Neural cell (in vitro differentiated cells): ENCODE results near the gene OBSL1. TPM values are rescaled to one million over a fixed set of nuclear protein-coding genes. Genes with fewer than 3 reads are reported as not detected.

Source experiments
- H2AFZ ChIP-seq: fragments of 200-600, 300-800 bp; sonication (generic), shearing (Covaris generic); 2 replicates; pipeline ENCODE4 v1.6.0; 2014; ENCODE audit warnings: low read depth, mild to moderate bottlenecking, antibody characterized with exemption, low read length, moderate library complexity
- H3F3A ChIP-seq: fragments of 200-600 bp; shearing (Covaris generic); 2 replicates; pipeline ENCODE4 v1.6.1; 2016; ENCODE audit warnings: mild to moderate bottlenecking, moderate library complexity, mixed read lengths, antibody characterized with exemption, low read length; ENCODE audit not compliant: insufficient read depth, poor library complexity, severe bottlenecking
- H3K27ac ChIP-seq: fragments of 200-600, 300-800 bp; sonication (generic), shearing (Covaris generic); 2 replicates; pipeline ENCODE4 v1.5.1; 2014; ENCODE audit warnings: mild to moderate bottlenecking, low read length, moderate library complexity
- H3K27me3 ChIP-seq: fragments of 300-800, 200-600 bp; sonication (generic), shearing (Covaris generic); 2 replicates; pipeline ENCODE4 v1.6.0; 2014; ENCODE audit warnings: mild to moderate bottlenecking, low read depth, low read length, moderate library complexity; ENCODE audit not compliant: insufficient read depth
- H3K36me3 ChIP-seq: fragments of 300-800, 200-600 bp; sonication (generic), shearing (Covaris generic); 2 replicates; pipeline ENCODE4 v1.5.1; 2014; ENCODE audit warnings: mild to moderate bottlenecking, antibody characterized with exemption, low read length, moderate library complexity; ENCODE audit not compliant: insufficient read depth
- H3K4me2 ChIP-seq: fragments of 300-800, 200-600 bp; sonication (generic), shearing (Covaris generic); 2 replicates; pipeline ENCODE4 v1.6.0; 2014; ENCODE audit warnings: mild to moderate bottlenecking, low read length
- H3K4me3 ChIP-seq: fragments of 300-800, 200-600 bp; sonication (generic), shearing (Covaris generic); 2 replicates; pipeline ENCODE4 v1.5.1; 2014; ENCODE audit warnings: mild to moderate bottlenecking, low read length, moderate library complexity
- H3K79me2 ChIP-seq: fragments of 200-600 bp; shearing (Covaris generic); replicated peaks from 2 replicates; pipeline ENCODE4 v1.6.0; 2014; ENCODE audit warnings: mild to moderate bottlenecking, low read length, moderate library complexity; ENCODE audit not compliant: insufficient read depth
- H3K9ac ChIP-seq: fragments of 300-800, 200-600 bp; sonication (generic), shearing (Covaris generic); 2 replicates; pipeline ENCODE4 v1.6.1; 2016; ENCODE audit warnings: mild to moderate bottlenecking, low read length, mixed read lengths
- H3K9me2 ChIP-seq: fragments of 200-600 bp; shearing (Covaris generic); 2 replicates; pipeline ENCODE4 v1.6.1; 2016; ENCODE audit warnings: mild to moderate bottlenecking, low read length, mixed read lengths; ENCODE audit not compliant: insufficient read depth
- H3K9me3 ChIP-seq: fragments of 200-600, 300-800 bp; sonication (generic), shearing (Covaris generic); 2 replicates; pipeline ENCODE4 v1.6.1; 2016; ENCODE audit warnings: mild to moderate bottlenecking, mixed run types, low read length, moderate library complexity, mixed read lengths
- H4K20me1 ChIP-seq: fragments of 200-600 bp; shearing (Covaris generic); 2 replicates; pipeline ENCODE4 v1.6.1; 2016; ENCODE audit warnings: mild to moderate bottlenecking, mixed run types; ENCODE audit not compliant: insufficient read depth
- EP300 ChIP-seq: fragments of 450-650 bp; conservative IDR thresholded peaks from 2 replicates; pipeline ENCODE4 v1.6.1; 2014; ENCODE audit warnings: antibody characterized with exemption, mild to moderate bottlenecking, moderate library complexity; ENCODE audit not compliant: poor library complexity, severe bottlenecking
- EZH2 ChIP-seq: fragments of 200-600, 300-800 bp; shearing (Covaris generic), sonication (generic); IDR thresholded peaks from 2 replicates; pipeline ENCODE4 v1.6.1; 2014; ENCODE audit warnings: antibody characterized with exemption, low read length, borderline replicate concordance, mild to moderate bottlenecking; ENCODE audit not compliant: insufficient read depth, poor library complexity, severe bottlenecking
- MXI1 ChIP-seq: fragments of 450-650 bp; conservative IDR thresholded peaks from 2 replicates; pipeline ENCODE4 v1.6.1; 2014; ENCODE audit warnings: antibody characterized with exemption, mild to moderate bottlenecking; ENCODE audit not compliant: poor library complexity, severe bottlenecking
- POLR2AphosphoS5 ChIP-seq: IDR thresholded peaks from 2 replicates; pipeline ENCODE4 v1.6.1; 2012
- RAD21 ChIP-seq: fragments of 450-650 bp; conservative IDR thresholded peaks from 2 replicates; pipeline ENCODE4 v1.6.1; 2014; ENCODE audit warnings: antibody characterized with exemption, mild to moderate bottlenecking, moderate library complexity
- SMC3 ChIP-seq: fragments of 450-650 bp; conservative IDR thresholded peaks from 2 replicates; pipeline ENCODE4 v1.6.1; 2014; ENCODE audit warnings: antibody characterized with exemption, mild to moderate bottlenecking, moderate library complexity; ENCODE audit not compliant: poor library complexity
- TAF1 ChIP-seq: IDR thresholded peaks from 2 replicates; pipeline ENCODE4 v1.6.1; 2012; ENCODE audit warnings: low read depth
- polyA plus RNA-seq: library from polyadenylated mRNA; depleted of rRNA; stranded (reverse); fragments of >200 nt; gene quantifications from 2 replicates; pipeline ENCODE4 v1.2.3, GENCODE V29; 2014
- TF ChIP-seq, protein P1 (sequence below): IDR thresholded peaks from 2 replicates; pipeline ENCODE4 v1.6.1; 2012; ENCODE audit warnings: borderline replicate concordance
- TF ChIP-seq, protein P2 (sequence below): fragments of 450-650 bp; IDR thresholded peaks from 2 replicates; pipeline ENCODE4 v1.5.1; 2014; ENCODE audit warnings: antibody characterized with exemption, mild to moderate bottlenecking, moderate library complexity; ENCODE audit not compliant: poor library complexity, severe bottlenecking

Gene OBSL1
- polyA plus RNA-seq, 1 donor from 2014 or later, result 59.7 TPM

DNA sequence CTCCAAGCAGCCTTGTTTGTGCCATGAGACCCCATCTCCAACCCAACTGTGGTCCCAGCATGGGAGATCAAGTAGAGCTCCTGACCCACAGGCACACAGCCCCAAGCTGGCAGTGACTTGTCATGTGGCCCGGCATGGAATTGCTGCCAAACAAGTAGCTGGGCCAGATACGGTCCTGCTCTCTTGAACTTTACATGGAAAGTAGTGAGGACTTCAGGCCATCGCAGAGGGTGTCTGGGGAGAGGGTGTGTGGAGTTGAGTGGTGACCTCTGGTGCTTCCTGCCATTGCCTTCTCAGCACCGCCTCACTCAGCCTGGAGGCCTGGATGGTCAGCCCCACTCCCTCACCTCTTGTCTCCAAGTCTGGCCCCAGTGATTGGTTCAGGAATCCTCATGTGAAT, 45.2 kb upstream of the OBSL1 start:
- Histone ChIP-seq H3K4me2 (no peak overlapping the region), H3K4me3 (no peak overlapping the region), H3K27me3 (no peaks in the 10 kb centered on the region), H3K9me3 (no peaks in the 10 kb centered on the region), H3K9ac (no peak overlapping the region), H3K27ac (no peak overlapping the region), H3K9me2 (no peaks in the 10 kb centered on the region), H3K36me3 (no peaks in the 10 kb centered on the region), H3F3A (no peaks in the 10 kb centered on the region), H4K20me1 (no peaks in the 10 kb centered on the region), H2AFZ (no peak overlapping the region), H3K79me2 (no peaks in the 10 kb centered on the region)
- TF ChIP-seq SMC3, result no peak
- TF ChIP-seq, protein P1, sequence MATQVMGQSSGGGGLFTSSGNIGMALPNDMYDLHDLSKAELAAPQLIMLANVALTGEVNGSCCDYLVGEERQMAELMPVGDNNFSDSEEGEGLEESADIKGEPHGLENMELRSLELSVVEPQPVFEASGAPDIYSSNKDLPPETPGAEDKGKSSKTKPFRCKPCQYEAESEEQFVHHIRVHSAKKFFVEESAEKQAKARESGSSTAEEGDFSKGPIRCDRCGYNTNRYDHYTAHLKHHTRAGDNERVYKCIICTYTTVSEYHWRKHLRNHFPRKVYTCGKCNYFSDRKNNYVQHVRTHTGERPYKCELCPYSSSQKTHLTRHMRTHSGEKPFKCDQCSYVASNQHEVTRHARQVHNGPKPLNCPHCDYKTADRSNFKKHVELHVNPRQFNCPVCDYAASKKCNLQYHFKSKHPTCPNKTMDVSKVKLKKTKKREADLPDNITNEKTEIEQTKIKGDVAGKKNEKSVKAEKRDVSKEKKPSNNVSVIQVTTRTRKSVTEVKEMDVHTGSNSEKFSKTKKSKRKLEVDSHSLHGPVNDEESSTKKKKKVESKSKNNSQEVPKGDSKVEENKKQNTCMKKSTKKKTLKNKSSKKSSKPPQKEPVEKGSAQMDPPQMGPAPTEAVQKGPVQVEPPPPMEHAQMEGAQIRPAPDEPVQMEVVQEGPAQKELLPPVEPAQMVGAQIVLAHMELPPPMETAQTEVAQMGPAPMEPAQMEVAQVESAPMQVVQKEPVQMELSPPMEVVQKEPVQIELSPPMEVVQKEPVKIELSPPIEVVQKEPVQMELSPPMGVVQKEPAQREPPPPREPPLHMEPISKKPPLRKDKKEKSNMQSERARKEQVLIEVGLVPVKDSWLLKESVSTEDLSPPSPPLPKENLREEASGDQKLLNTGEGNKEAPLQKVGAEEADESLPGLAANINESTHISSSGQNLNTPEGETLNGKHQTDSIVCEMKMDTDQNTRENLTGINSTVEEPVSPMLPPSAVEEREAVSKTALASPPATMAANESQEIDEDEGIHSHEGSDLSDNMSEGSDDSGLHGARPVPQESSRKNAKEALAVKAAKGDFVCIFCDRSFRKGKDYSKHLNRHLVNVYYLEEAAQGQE, result no peak
- no peak for TF ChIP-seq TAF1
- TF ChIP-seq POLR2AphosphoS5, result no peak
- TF ChIP-seq RAD21, result no peak
- TF ChIP-seq MXI1, result no peak
- TF ChIP-seq, protein P2, sequence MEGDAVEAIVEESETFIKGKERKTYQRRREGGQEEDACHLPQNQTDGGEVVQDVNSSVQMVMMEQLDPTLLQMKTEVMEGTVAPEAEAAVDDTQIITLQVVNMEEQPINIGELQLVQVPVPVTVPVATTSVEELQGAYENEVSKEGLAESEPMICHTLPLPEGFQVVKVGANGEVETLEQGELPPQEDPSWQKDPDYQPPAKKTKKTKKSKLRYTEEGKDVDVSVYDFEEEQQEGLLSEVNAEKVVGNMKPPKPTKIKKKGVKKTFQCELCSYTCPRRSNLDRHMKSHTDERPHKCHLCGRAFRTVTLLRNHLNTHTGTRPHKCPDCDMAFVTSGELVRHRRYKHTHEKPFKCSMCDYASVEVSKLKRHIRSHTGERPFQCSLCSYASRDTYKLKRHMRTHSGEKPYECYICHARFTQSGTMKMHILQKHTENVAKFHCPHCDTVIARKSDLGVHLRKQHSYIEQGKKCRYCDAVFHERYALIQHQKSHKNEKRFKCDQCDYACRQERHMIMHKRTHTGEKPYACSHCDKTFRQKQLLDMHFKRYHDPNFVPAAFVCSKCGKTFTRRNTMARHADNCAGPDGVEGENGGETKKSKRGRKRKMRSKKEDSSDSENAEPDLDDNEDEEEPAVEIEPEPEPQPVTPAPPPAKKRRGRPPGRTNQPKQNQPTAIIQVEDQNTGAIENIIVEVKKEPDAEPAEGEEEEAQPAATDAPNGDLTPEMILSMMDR, result no peak
- TF ChIP-seq EP300, result no peak
- no peak for TF ChIP-seq EZH2

DNA sequence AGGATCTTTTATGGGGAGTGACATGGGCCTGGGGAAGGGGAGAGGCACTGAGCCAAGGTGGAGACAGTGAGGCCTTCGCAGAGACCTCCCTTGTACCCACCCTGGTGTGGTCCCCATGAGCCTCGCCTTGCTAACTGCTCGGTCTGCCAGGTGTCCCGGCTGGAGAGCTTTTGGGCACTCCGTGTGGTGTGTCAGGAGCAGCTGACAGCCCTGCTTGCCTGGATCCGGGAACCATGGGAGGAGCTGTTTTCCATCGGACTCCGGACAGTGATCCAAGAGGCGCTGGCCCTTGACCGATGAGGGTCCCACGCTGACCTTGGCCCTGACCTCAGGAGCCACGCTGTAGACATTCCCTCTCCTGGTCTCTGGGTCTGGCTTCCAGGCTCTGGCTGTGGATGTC, 44.6 kb upstream of the OBSL1 start:
- Histone ChIP-seq H3K36me3 (no peaks in the 10 kb centered on the region), H3F3A (no peaks in the 10 kb centered on the region), H3K9me3 (no peaks in the 10 kb centered on the region), H3K27me3 (no peaks in the 10 kb centered on the region), H3K4me3 (no peak overlapping the region), H3K27ac (no peak overlapping the region), H4K20me1 (no peaks in the 10 kb centered on the region), H2AFZ (no peak overlapping the region), H3K79me2 (no peaks in the 10 kb centered on the region), H3K4me2 (no peak overlapping the region), H3K9ac (no peak overlapping the region), H3K9me2 (no peaks in the 10 kb centered on the region)
- no peak for TF ChIP-seq EP300
- no peak for TF ChIP-seq RAD21
- TF ChIP-seq POLR2AphosphoS5, result no peak
- TF ChIP-seq, protein P1, result no peak
- no peak for TF ChIP-seq EZH2
- TF ChIP-seq TAF1, result no peak
- TF ChIP-seq, protein P2, result no peak
- TF ChIP-seq SMC3, result no peak
- no peak for TF ChIP-seq MXI1
